CD4-positive, alpha-beta T cell (primary cell): ENCODE results near the gene TMEM150B. TPM values are rescaled to one million over a fixed set of nuclear protein-coding genes. Genes with fewer than 3 reads are reported as not detected.

Experiments used
- ATAC-seq: fragments of 200-7000 bp; cut with Tn5 transposase; one replicate; pipeline ENCODE4 v1.10.0; 2022; ENCODE audit warnings: mild to moderate bottlenecking; ENCODE audit not compliant: poor library complexity
- CTCF ChIA-PET: fragments of 350-600 bp; sonication (Branson Sonifier 250); formaldehyde crosslinking; loops from one replicate; lab custom pipeline; 2021; ENCODE audit warnings: antibody characterized with exemption, inconsistent platforms; lab: Charles Lee
- POLR2A ChIA-PET: fragments of 350-600 bp; sonication (Branson Sonifier 250); formaldehyde crosslinking; loops from one replicate; lab custom pipeline; 2021; ENCODE audit warnings: antibody characterized with exemption, inconsistent platforms; lab: Charles Lee
- DNase-seq, 14 experiments: peaks; one replicate each; pipeline ENCODE4 v3.0.0-alpha.2; 2013 to 2020; ENCODE audit warnings: mixed read lengths in 2 of 14
- H3K27ac ChIP-seq, 2 donors: one replicate each; pipeline versions ENCODE4 v1.5.1 to v1.7.0; 2013; ENCODE audit warnings: low read length in 2 of 2, low read depth in 1 of 2, mild to moderate bottlenecking in 1 of 2
- H3K27me3 ChIP-seq, 2 experiments: 1 replicate in 1 of 2; 2 replicates in 1 of 2; pipeline versions ENCODE4 v1.6.1 to v1.7.0; 2013; ENCODE audit warnings: low read length in 2 of 2, control low read depth in 1 of 2, mild to moderate bottlenecking in 1 of 2, moderate library complexity in 1 of 2; ENCODE audit not compliant: insufficient read depth in 2 of 2, control insufficient read depth in 1 of 2
- H3K36me3 ChIP-seq: one replicate; pipeline ENCODE4 v1.6.1; 2013; ENCODE audit warnings: low read length, control low read depth; ENCODE audit not compliant: insufficient read depth
- H3K4me1 ChIP-seq: one replicate; pipeline ENCODE4 v1.6.1; 2013; ENCODE audit warnings: low read length, control low read depth; ENCODE audit not compliant: insufficient read depth
- H3K4me3 ChIP-seq: one replicate; pipeline ENCODE4 v1.5.1; 2013; ENCODE audit warnings: mild to moderate bottlenecking, low read length, moderate library complexity
- H3K9me3 ChIP-seq, 2 experiments: 1 replicate in 1 of 2; 2 replicates in 1 of 2; pipeline versions ENCODE4 v1.6.1 to v1.7.0; 2013; ENCODE audit warnings: low read length in 2 of 2, mild to moderate bottlenecking in 2 of 2, control low read depth in 1 of 2, moderate library complexity in 1 of 2; ENCODE audit not compliant: control insufficient read depth in 1 of 2, insufficient read depth in 1 of 2
- H3K27ac Mint-ChIP-seq: one replicate; pipeline ENCODE4 v1.8.0; 2020; ENCODE audit warnings: mixed read lengths
- H3K27me3 Mint-ChIP-seq: one replicate; pipeline ENCODE4 v1.8.0; 2021; ENCODE audit warnings: mixed read lengths
- H3K36me3 Mint-ChIP-seq: one replicate; pipeline ENCODE4 v1.8.0; 2021; ENCODE audit warnings: low read depth, mixed read lengths
- H3K4me1 Mint-ChIP-seq: one replicate; pipeline ENCODE4 v1.8.0; 2021; ENCODE audit warnings: low read depth, mixed read lengths
- H3K4me3 Mint-ChIP-seq: one replicate; pipeline ENCODE4 v1.8.0; 2020; ENCODE audit warnings: mild to moderate bottlenecking, mixed read lengths
- H3K9me3 Mint-ChIP-seq: one replicate; pipeline ENCODE4 v1.8.0; 2020; ENCODE audit warnings: mixed read lengths
- CTCF ChIP-seq: fragments of 200-600 bp; IDR thresholded peaks from one replicate; pipeline ENCODE4 v1.8.0; 2022; ENCODE audit warnings: antibody characterized with exemption, mild to moderate bottlenecking
- intact Hi-C, 2 experiments: fragments of 100-400 bp; cut with DNase I in 1 of 2; cut with micrococcal nuclease in 1 of 2; formaldehyde crosslinking; loops; one replicate each; pipeline versions ENCODE4 v1.15.1 to v1.9.0; 2023 to 2025; cut with DNase I, micrococcal nuclease
- total RNA-seq, 174 experiments: library from RNA in 2 of 174; stranded (reverse) in 2 of 174; gene quantifications; one replicate each; pipeline ENCODE4 v1.2.3 and lab custom pipeline; 2021 to 2026

Gene TMEM150B
- total RNA-seq, 2 experiments from 2014 or later, result not detected

GRCh38 chr19:55265723-55266386 lies 59.3 kb downstream of the TMEM150B start:
- ChIA-PET CTCF (no interaction called here), POLR2A (no interaction called here)
- peaks cover 6% of the 10 kb centered on the region for H3K4me1 Mint-ChIP-seq
- DNase-seq, result peak in 1 of 14 experiments; percentile 9
- no peak overlapping the region for H3K27ac Mint-ChIP-seq
- no peak for TF ChIP-seq CTCF
- Histone ChIP-seq H3K4me1 (no peaks in the 10 kb centered on the region), H3K27me3 (no peaks in the 10 kb centered on the region), H3K9me3 (peaks cover 0 to 5% of the 10 kb centered on the region in 2 experiments), H3K36me3 (peaks cover 10% of the 10 kb centered on the region), H3K27ac (no peak overlapping the region), H3K4me3 (no peak overlapping the region)
- H3K4me3 Mint-ChIP-seq, result no peak overlapping the region
- no peaks in the 10 kb centered on the region for H3K9me3 Mint-ChIP-seq
- intact Hi-C loops, result no loop called here
- H3K36me3 Mint-ChIP-seq, result peaks cover 31% of the 10 kb centered on the region
- no peaks in the 10 kb centered on the region for H3K27me3 Mint-ChIP-seq
- ATAC-seq, result no peak

- Mint-ChIP-seq H3K27me3 (no peaks in the 10 kb centered on the region), H3K27ac (no peak overlapping the region), H3K4me1 (peaks cover 6% of the 10 kb centered on the region), H3K36me3 (peaks cover 24% of the 10 kb centered on the region), H3K9me3 (no peaks in the 10 kb centered on the region), H3K4me3 (no peak overlapping the region)
- intact Hi-C loops, result no loop called here
- no peak overlapping the region for H3K27ac ChIP-seq
- ATAC-seq (no peak), DNase-seq (peak in 1 of 14 experiments; percentile 25)
- H3K4me3 ChIP-seq, result no peak overlapping the region
- ChIA-PET POLR2A (interaction anchor here (1.5 kb wide), 1 partner anchor 11 kb away, joined by 3 read pairs; no protein-coding TSS in a partner anchor), CTCF (no interaction called here)
- H3K27me3 ChIP-seq, result no peaks in the 10 kb centered on the region
- no peak for TF ChIP-seq CTCF
- H3K9me3 ChIP-seq, result peaks cover 0 to 5% of the 10 kb centered on the region in 2 experiments
- H3K4me1 ChIP-seq, result peaks cover under 1% of the 10 kb centered on the region
- peaks cover 8% of the 10 kb centered on the region for H3K36me3 ChIP-seq
These were observed 60.0 kb downstream of the TMEM150B start for GRCh38 chr19:55265173-55265572.

GRCh38 chr19:55264531-55264930 lies 60.6 kb downstream of the TMEM150B start:
- no peak for DNase-seq
- ChIA-PET POLR2A (interaction anchor here (1.5 kb wide), 1 partner anchor 11 kb away, joined by 3 read pairs; no protein-coding TSS in a partner anchor), CTCF (no interaction called here)
- intact Hi-C loops, result no loop called here
- Mint-ChIP-seq H3K4me1 (peaks cover 8% of the 10 kb centered on the region), H3K9me3 (no peaks in the 10 kb centered on the region), H3K36me3 (peaks cover 18% of the 10 kb centered on the region), H3K27me3 (no peaks in the 10 kb centered on the region), H3K4me3 (no peak overlapping the region), H3K27ac (no peak overlapping the region)
- Histone ChIP-seq H3K9me3 (peaks cover 0 to 5% of the 10 kb centered on the region in 2 experiments), H3K4me3 (no peak overlapping the region), H3K4me1 (peaks cover 7% of the 10 kb centered on the region), H3K27ac (no peak overlapping the region), H3K36me3 (peaks cover 2% of the 10 kb centered on the region), H3K27me3 (no peaks in the 10 kb centered on the region)
- no peak for TF ChIP-seq CTCF
- ATAC-seq, result no peak

Other genes starting within 250 kb of the TMEM150B start
- 1 to 10 TPM; 2.0 to 2.2 TPM for gene EPS8L1, start 249.5 kb downstream of the TMEM150B start, total RNA-seq
- 100 to 1,000 TPM; 123 to 136 TPM for gene PPP1R12C, start 207.7 kb downstream of the TMEM150B start, total RNA-seq
- gene TNNT1, start 176.1 kb downstream of the TMEM150B start, total RNA-seq, result not detected
- gene TNNI3, start 167.6 kb downstream of the TMEM150B start, total RNA-seq, result not detected
- gene DNAAF3, start 158.7 kb downstream of the TMEM150B start, total RNA-seq, result not detected
- under 1 TPM; 0.41 to 0.56 TPM for gene SYT5, start 145.1 kb downstream of the TMEM150B start, total RNA-seq
- not detected for gene PTPRH, start 115.8 kb downstream of the TMEM150B start, total RNA-seq
- 10 to 100 TPM; 11.7 to 11.8 TPM for gene TMEM86B, start 96.6 kb downstream of the TMEM150B start, total RNA-seq
- 100 to 1,000 TPM; 172 to 182 TPM for gene PPP6R1, start 66.3 kb downstream of the TMEM150B start, total RNA-seq
- 10 to 100 TPM; 14.3 to 15.1 TPM for gene HSPBP1, start 45.2 kb downstream of the TMEM150B start, total RNA-seq
- gene BRSK1, start 41.3 kb downstream of the TMEM150B start, total RNA-seq, result 1 to 10 TPM; 2.6 to 2.7 TPM
- 100 to 1,000 TPM; 113 to 115 TPM for gene KMT5C, start 14.5 kb upstream of the TMEM150B start, total RNA-seq
- gene COX6B2, start 29.4 kb upstream of the TMEM150B start, total RNA-seq, result under 1 TPM in 1 of 2 experiments, not detected in 1; 0.28 TPM
- gene GARIN5B, start 37.9 kb upstream of the TMEM150B start, total RNA-seq, result under 1 TPM in 1 of 2 experiments, not detected in 1; 0.08 TPM
- under 1 TPM; 0.22 to 0.92 TPM for gene IL11, start 45.1 kb upstream of the TMEM150B start, total RNA-seq
- gene TMEM190, start 51.5 kb upstream of the TMEM150B start, total RNA-seq, result not detected
- 10 to 100 TPM; 14.2 to 14.3 TPM for gene TMEM238, start 59.0 kb upstream of the TMEM150B start, total RNA-seq
- gene RPL28, start 60.6 kb upstream of the TMEM150B start, total RNA-seq, result 1,000 to 10,000 TPM; 3,995 to 4,178 TPM
- gene UBE2S, start 82.4 kb upstream of the TMEM150B start, total RNA-seq, result 10 to 100 TPM; 50.9 to 62.9 TPM
- gene SHISA7, start 118.0 kb upstream of the TMEM150B start, total RNA-seq, result not detected
- 1 to 10 TPM; 1.5 to 2.2 TPM for gene ISOC2, start 136.3 kb upstream of the TMEM150B start, total RNA-seq
- not detected for gene C19orf85, start 139.4 kb upstream of the TMEM150B start, total RNA-seq
- 10 to 100 TPM; 26.6 to 27.2 TPM for gene ZNF628, start 151.3 kb upstream of the TMEM150B start, total RNA-seq
- gene NAT14, start 159.8 kb upstream of the TMEM150B start, total RNA-seq, result 10 to 100 TPM; 10.5 to 14.7 TPM
- 1 to 10 TPM in 1 of 2 experiments, under 1 TPM in 1; 0.42 to 1.3 TPM for gene SSC5D, start 163.1 kb upstream of the TMEM150B start, total RNA-seq
- not detected for gene SBK2, start 211.8 kb upstream of the TMEM150B start, total RNA-seq
- gene SBK3, start 220.2 kb upstream of the TMEM150B start, total RNA-seq, result not detected